HG03571 (cell line): ENCODE measurements around the gene ASB6.

Experiments
- ATAC-seq: cut with Tn5 transposase; IDR thresholded peaks from one replicate; pipeline ENCODE4 v1.9.1; 2021; ENCODE audit not compliant: unreplicated experiment

ASB6 gene

DNA sequence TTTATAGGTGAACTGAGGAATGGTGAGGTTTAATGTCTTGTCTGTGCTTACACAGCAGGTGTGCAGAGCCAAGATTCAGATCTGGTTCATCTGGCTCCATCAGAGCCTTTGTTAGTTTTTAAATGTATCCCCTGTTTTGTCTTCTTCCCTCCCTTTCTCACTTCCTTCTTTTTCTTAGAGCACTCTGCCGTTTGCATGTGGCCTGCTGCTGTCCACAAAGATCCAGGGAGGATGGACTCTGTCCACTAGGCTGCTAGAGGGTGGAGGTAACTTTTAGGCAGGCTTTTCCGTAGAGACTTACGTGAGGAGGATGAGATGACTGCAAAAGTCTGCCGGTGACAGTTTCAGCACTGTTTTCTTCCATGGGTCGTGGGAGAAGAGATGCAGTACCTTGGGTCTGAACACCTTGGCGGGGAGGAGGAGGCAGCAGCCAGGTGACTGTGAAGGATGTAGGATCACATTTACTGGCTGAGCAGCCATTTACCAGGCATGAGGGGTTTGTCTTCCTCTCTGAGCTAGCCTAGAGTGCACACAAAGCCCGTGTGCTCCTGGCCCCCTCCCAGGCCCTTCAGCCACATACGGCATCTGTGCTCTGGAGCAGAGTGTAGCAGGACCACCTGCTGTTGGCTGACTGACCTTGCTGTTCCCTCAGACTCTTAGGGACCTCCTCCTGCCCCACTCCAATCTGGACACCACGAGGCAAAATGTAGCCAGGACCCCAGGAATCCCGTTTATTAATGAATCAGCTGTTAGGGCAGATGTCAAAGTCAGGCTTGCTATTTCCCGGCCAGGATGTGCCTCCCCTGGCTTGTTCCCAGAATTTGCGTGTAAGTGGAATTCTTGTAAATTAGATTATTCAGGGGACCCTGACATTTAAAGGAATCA is 14.2 kb downstream of the ASB6 start:
- no peak for ATAC-seq

DNA sequence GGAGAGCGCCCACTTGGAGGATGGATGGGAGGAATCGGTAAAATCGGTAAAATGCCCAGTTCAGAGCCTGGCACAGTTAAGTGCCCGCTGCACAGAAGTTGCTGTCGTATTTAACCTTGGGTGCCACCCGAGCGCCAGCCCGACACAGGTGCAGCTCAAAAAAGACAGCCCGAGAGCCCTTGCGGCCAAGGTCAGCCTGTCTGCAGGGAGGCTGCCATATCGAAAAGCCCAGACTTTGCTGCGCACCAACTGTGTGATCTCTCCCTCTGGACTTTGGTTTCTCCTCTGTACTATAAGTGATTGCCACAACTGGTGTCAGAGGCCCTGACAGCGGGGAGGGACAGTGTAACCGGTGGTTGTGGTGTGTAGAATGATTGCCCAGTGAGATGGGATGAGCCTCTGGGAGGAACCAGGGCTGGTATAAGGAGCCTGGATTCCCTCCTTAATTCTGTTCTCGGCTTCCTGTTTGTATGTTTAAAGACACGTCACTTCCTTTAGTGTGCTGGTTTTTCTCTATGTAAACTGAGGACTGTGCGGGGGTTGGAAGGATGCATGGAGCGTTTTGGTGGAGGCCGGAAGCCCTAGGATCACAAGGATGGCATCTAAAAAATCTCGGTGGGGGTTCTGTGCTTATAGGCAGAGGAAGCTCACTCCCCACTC is 15.2 kb downstream of the ASB6 start:
- ATAC-seq = peak; percentile 25

- peak; percentile 70 for ATAC-seq
Observed at GRCh38 chr9:129626079-129626624, 15.8 kb downstream of the ASB6 start, which contains the start of gene NTMT1. Gene NTMT1 (plus strand): TSS chr9:129626163. CDS start chr9:129632704, 6,541 bp downstream.

DNA sequence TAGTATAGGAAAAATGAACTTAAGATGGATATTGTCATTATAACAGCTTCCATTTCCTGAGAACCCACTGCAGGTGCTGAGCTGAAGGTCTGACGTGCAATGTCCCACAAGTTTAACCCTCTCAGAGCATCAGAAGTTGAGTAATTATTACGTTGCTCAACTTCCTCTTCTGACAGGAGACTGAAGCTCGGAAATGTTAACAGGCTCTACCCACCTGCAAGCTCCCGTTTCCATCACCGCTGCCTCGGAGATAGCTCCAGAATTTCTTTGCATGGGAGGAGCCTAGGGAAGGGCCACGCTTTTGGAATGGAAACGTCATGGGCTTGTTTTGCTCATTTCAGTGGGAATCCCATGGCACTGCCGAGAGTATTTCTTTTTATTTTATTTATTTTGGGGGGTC is 17.0 kb downstream of the ASB6 start:
- ATAC-seq = no peak

- no peak for ATAC-seq
Observed at GRCh38 chr9:129624168-129624759, 17.7 kb downstream of the ASB6 start.

GRCh38 chr9:129623331-129623730 is 18.6 kb downstream of the ASB6 start:
- no peak for ATAC-seq

GRCh38 chr9:129620669-129621295 is 21.2 kb downstream of the ASB6 start, which contains the start of gene C9orf50:
Gene C9orf50 (minus strand): TSS chr9:129621101. CDS start chr9:129620574, 527 bp downstream.
- no peak for ATAC-seq

DNA sequence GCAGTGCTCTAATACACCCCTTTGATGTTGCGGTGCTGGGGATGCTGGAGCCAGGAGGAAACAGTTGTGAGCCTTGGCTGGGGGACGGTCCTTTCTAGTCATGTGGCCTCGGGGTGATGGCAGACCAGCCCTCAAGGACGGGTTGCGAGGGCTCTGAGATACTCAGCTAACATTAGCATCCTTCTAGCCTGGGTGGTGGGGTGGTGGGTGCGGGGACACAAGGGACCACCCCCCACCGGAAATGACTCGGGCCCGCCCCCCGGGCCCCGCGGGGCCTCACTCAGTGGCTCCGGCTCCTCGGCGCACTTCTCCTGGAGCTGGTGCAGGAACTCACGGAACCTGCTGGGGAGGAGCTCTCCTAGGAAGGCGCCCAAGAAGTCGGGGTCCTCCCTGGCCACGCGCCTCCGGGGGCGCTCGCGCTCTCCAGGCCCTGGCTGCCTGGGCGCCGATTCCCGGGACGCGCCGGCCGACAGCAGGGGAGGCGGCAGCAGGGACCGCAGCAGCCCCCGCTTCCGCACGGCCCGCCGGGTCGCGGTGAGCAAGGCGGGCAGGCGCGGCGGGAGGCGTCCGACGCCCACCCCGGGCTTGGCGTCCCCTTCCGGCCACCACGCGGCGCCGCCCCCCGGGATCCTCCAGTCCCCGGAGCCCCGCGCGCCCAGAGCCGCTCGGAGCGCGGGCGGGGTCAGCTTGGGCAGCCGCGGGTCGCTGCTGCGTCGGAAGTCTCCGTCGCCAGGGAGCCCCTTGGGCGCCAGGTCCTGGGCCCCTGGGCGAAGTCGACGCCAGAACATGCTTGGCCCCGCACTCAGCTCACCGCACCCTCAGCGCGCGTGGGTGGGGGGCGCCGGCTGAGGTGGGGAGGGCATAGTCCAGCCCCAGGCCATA is 21.9 kb downstream of the ASB6 start:
- ATAC-seq = no peak

DNA sequence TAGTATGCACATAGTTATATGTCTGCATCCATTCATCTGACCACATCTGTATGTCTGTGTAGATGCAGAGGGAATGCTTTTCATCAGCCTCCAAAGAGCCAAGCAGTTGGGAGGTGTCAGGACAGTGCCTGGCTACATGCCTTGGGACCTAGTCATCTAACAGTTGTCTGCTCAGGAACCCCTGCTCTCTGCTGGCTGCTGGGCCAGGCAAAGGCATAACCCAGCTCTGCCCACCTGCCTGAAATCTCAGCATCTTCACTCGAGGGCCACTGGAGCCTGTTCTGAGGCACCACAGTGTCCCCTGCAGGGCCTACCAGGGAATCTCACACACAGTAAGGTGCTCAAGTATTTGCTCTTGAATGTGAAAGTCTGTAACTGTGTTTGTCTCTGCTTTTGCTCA is 24.8 kb downstream of the ASB6 start:
- no peak for ATAC-seq

DNA sequence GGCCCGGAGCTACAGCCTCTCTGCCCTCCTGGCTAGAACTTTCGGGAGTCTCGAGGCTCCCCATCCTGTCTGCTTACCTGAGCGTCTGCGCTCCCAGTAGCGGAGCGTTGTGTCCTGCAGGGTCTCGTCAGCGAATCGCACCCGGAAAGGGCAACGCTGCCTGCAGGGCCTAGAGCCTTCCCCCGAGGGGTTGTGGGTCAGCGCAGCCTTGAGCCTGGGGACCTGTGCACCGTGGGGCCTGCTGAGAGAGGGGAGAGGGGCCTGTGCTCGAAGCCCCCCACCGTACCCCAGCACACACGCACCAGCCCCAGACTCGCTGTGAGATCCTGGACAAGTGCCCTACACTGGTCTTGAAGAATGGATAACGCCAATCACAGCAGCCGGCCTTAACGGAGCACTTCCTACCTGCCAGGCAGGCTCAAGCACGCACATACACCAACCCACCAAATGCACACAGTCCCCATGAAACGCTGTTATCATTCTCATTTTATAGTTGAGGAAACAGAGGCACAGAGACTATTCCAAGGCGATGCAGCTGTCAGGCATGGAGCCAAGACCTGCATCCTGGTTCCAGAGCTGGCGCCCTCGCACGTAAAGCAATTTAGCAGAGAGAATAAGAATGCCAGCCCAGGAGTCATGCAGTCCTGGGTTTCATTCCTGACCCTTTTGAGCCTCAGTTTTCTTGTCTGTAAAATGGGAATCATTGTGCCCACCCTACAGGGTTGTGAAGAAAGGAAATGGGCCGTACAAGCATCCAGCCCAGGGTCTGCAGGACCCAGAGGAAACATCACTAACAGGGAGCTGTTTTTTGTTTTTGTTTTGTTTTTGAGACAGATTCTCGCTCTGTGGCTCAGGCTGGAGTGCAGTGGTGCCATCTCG is 26.3 kb downstream of the ASB6 start:
- ATAC-seq = no peak

DNA sequence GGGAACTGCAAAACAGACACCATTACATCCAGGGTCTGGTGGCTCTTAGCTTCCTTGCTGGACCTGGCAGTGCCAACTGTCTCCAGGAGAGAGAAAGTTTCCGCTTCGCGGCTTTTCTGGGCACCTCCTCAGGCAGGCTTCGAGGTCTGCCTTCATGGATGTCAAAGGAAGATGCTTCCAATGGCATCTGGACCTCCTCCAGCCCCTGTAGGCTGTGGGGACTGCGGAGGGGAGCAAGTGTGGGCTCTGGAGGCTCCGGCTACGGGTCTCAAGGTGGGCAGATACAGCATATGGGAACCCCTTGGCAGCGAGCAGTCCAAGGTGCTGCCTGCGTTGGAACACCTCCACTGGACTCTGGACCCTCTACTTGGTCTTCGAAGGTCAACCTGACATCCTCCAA is 27.0 kb downstream of the ASB6 start:
- ATAC-seq = no peak

GRCh38 chr9:129613520-129614175 is 28.3 kb downstream of the ASB6 start:
- ATAC-seq = no peak

DNA sequence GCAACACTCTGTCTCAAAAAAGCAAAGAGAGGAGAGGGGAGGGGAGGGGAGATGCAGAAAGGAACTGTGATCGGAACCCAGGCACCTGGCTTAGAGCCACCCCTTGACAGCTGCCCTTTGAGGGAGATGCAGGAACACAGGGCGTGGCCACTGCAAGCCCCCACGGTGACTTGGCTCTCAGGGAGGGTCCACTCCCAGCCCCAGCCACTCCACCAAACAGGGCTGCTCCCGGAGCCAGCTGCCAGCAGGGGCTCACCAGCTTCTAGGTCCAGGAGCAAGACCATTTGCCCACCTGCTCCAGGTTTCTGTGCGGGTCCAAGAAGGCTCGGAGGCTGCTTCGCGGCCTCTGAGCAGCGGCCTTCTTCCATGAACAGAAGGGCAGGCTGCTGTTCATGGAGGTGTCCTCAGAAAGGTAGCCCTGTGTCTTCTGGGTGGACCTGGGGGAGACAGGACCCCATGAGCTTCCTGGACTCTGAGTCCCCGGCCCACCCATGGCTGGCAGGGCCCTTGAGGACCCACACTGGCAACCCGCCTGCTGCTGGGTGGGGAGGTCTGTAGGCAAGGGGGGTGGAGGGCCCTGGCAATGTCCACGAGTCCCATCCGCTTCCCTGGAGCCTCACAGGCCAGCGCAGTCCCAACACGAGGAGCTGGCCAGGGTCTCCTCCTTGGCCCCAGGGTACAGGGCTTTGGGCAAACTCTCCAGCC is 29.0 kb downstream of the ASB6 start:
- no peak for ATAC-seq

DNA sequence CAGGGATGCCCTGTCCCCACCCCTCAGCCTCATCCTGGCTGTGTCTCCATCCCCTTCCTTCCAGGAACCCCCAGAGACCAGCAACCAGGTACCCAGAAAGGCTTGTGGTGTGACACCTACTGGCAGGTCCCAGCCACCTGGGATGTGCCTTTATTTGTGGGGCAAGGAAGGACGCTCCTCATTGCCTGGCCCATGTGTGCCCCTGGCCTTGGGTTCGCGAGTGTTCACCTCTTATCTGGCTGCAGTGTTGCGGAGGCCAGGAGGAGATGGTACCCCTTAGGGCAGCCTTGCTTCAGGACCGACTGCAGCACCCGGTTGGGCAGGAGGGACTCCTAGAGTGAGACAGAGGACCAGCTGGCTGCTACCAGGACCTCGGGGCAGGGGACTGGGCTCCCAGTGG is 29.8 kb downstream of the ASB6 start:
- no peak for ATAC-seq

DNA sequence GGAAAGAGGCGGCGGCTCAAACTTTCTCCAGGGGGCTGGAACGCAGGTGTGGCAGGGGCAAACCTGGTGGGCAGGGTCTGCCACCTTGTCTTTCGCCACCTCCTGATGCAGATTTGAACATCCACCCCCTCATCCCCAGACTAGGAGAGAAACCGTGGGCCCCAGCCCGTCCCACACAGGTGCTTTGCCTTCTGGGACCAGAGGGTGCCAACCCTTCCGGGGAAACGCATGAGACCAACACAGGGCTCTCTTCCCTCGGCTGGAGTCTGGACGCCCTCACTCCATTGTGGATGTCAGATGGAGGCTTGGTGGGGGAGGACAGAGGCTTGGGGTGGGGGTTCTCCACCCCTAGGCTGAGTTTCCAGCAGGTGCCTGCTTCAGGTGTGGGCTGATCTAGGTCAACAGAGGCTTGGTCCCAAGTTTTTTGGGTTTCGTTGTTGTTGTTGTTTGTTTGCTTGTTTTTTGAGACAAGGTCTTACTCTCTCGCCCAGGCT is 30.6 kb downstream of the ASB6 start:
- no peak for ATAC-seq

DNA sequence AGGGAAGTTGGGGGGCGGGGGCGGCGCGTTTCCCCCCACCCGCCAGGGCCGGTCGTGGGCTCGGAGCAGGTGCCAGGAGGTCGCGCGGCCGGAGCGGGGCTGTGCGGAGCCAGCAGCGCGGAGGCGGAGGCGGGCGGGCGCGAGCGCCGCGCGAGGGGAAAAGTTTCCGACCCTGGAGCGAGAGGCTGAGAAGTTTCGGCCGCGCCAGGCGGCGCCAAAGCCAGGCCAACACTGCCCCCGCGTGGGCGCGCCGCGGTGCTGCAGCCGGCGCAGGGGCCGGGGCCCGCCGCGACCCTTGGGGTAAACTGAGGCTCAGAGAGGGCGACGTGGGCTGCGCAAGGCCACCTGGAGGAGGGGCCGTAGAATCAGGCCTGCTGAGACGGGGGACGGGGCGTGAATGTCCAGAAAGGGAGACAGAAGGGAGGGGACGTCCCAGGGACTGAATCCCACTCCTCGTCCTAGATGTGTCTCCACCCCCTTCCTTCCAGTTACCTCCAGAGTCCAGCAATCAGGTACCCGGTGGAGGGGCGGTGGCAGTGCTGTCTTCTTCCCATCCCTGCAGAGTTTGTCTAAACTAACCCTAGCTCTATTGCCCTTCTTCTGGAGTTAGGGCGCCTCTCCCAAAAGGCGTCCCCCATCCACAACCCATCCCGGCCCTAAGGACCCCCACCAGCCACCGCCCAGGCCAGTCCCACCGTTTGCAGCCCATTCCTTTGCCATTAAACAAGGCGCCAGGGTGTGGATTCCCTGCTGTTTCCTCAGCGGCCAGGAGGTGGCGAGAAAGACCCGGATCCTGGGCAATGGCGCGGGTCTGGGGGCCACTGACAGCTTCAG is 31.3 kb downstream of the ASB6 start:
- no peak for ATAC-seq

- no peak for ATAC-seq
Observed at GRCh38 chr9:129610213-129610472, 31.8 kb downstream of the ASB6 start.
